ENCODE measurements around the gene HERPUD2.

- TF ChIP-seq MAX (IDR thresholded peaks at IDR 0.05) = no peak
- no peak for TF ChIP-seq RAD21 (IDR thresholded peaks at IDR 0.05; ENCODE audit: low read depth)
- no peak for TF ChIP-seq YY1 (IDR thresholded peaks at IDR 0.05; ENCODE audit: low read depth)
- no peak for TF ChIP-seq CEBPB (IDR thresholded peaks at IDR 0.05)
- no peak for TF ChIP-seq TEAD4 (IDR thresholded peaks at IDR 0.05)
- no peak for TF ChIP-seq EGR1 (IDR thresholded peaks at IDR 0.05)
These were observed 71.6 kb downstream of the HERPUD2 start for GRCh38 chr7:35623381-35623780.

Measured in Ishikawa (cell line).